SH-SY5Y (cell line): Measurements from ENCODE around the gene TARDBP.

Experiments used
- GATA2 ChIP-seq: IDR thresholded peaks from 2 replicates; pipeline ENCODE4 v1.6.1; 2011; ENCODE audit warnings: mild to moderate bottlenecking, low read depth, low read length
- GATA3 ChIP-seq: IDR thresholded peaks from 2 replicates; pipeline ENCODE4 v1.6.1; 2011; ENCODE audit warnings: low read depth, mild to moderate bottlenecking, low read length, moderate library complexity

DNA sequence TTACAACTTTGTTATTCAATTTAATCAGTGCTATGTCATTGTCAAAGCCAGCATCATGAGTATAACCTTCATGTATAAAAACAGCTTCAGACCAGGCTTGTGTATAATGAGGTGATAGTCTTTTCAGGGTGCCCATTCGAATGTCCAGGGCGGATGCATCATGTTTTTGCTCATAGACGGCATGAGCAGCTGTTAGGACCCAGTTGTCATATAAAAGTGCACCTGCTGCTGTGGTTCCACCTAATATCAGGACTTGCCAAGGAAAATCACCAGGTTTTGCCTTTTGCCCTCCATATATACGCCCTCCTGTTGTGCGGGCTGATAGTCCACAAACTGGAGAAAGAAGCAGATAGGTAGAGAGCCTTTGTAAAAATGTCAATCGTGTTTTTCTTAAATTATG, 14.9 kb downstream of the TARDBP start:
- TF ChIP-seq GATA2: no peak
- no peak for TF ChIP-seq GATA3
